Measurements from ENCODE around the gene PRKD2. TPM values are rescaled to one million over a fixed set of nuclear protein-coding genes. Genes with fewer than 3 reads are reported as not detected.
A peak's percentile ranks its signal among the peaks of the same experiment; 100 is the strongest.
"Not testable (repeated sequence)": the region's sequence is repeated elsewhere in the genome, so short reads cannot be mapped to it uniquely, and the experiment has no call there.

The PRKD2 gene
- total RNA-seq, 2 experiments from 2014 or later, result 78.8 to 84.4 TPM

DNA sequence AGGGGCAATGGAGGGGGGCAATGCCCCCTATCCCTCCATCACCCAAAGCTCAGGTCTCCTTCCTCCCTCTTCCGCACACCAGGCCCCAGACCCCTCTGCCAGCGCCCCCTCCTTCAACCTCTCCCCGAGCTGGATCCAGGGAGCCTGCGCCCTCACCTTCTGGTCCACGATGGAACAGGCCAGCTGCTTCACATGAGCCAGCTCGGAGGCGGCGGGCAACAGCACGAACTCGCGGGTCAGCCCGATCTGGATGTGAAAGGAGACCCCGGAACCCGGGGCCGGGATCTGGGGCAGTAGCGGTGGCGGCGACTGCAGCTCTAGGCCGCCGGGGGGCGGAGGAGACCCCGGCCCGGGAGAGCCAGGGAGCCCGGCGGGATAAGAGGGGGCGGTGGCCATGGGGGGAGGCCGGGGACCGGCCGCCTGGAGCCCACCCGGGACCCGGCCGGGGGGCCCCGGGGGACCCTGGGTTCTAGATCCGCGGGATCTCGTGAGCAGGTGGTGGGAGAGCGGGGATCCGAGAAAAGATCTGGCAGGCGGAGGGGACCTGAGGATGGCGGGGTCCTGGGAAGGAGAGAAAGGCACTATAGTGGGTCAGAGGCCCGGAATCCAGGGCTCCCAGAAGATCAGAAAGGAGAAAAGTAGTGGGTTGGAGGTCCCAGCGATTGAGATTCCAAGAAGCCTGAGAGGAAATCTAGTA lies 791 bp downstream of the PRKD2 start:
- DNase-seq, result peak; percentile 41
- Mint-ChIP-seq H3K27ac (peak overlapping the region; percentile 95), H3K4me3 (peak overlapping the region; percentile 93), H3K9me3 (no peaks in the 10 kb centered on the region), H3K27me3 (no peaks in the 10 kb centered on the region), H3K4me1 (ENCODE audit: low read depth) (peaks cover 36% of the 10 kb centered on the region), H3K36me3 (peaks cover 17% of the 10 kb centered on the region)
- ChIA-PET CTCF (interaction anchor here (0.8 to 5.6 kb wide), 4 partner anchors 12 to 124 kb away, joined by 4 to 68 read pairs (median 10); no protein-coding TSS in a partner anchor), POLR2A (interaction anchor here (0.6 to 2.6 kb wide), 3 partner anchors 12 to 114 kb away, joined by 3 to 7 read pairs (median 3); no protein-coding TSS in a partner anchor)
- intact Hi-C loops (cut with micrococcal nuclease), result loop anchor here (2.0 kb wide), 3 partner anchors 71 to 541 kb away; partner anchors contain the start of genes CALM3 and CCDC9

DNA sequence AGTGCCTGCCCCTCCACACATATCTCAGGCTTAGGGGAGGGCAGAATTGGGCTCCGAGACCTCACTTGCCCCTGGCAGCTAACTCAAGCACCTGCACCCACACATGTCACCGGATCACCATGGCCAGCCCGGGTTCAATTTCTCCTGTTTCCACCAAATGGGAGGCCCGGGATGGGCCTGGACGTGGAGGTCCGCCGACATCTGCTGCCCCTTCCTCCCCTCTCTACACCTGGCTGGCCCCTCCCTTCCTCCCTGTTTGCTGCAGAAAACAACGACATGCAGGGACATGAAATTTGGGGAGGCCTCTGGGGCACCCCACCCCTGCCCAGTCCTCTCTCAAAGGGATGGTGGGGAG lies 1.3 kb downstream of the PRKD2 start:
- DNase-seq, result peak; percentile 22
- no peaks in the 10 kb centered on the region for H3K27me3 Mint-ChIP-seq
- intact Hi-C loops (cut with micrococcal nuclease), result loop anchor here (2.0 kb wide), 1 partner anchor 71 kb away; no protein-coding TSS in a partner anchor
- peak overlapping the region; percentile 95 for H3K27ac Mint-ChIP-seq
- peaks cover 33% of the 10 kb centered on the region for H3K4me1 Mint-ChIP-seq (ENCODE audit: low read depth)
- H3K9me3 Mint-ChIP-seq, result no peaks in the 10 kb centered on the region
- peak overlapping the region; percentile 93 for H3K4me3 Mint-ChIP-seq
- H3K36me3 Mint-ChIP-seq, result peaks cover 16% of the 10 kb centered on the region
- CTCF ChIA-PET, result interaction anchor here (0.6 to 5.6 kb wide), 9 partner anchors 11 to 177 kb away, joined by 3 to 68 read pairs (median 4); no protein-coding TSS in a partner anchor
- POLR2A ChIA-PET, result interaction anchor here (0.6 to 2.6 kb wide), 3 partner anchors 11 to 114 kb away, joined by 3 to 7 read pairs (median 3); no protein-coding TSS in a partner anchor

DNA sequence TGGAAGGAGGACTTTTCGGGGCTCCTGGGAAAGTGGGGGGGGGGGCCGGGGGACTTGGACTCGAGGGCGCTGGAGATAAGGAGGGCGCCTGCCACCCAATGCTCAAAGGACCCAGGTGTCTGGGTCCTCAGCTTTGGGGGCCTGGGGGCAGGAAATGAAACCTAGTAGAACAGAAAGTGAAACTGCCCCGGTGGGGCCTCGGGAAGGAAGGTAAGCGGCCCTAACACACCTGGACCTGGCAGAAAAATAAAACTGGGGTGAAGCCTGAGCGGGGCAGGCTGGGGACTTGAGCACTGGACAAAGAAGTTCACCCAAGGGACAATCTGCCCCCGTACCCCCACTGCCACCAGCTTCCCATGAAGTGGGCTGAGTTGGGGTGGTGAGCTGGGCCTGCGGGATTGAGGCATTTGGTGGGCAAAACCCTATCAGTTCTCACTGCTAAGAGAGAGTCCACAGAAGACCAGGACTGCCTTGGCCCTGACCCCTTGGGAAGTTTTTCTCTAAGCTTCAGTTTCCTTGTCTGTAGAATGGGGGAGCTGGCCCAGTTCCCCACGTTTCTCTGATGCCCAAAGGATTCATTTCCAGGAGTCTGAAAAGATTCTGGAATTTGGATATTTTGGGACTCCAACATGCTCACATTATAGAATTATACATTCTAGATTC lies 2.3 kb downstream of the PRKD2 start:
- Mint-ChIP-seq H3K27me3 (no peaks in the 10 kb centered on the region), H3K36me3 (peaks cover 14% of the 10 kb centered on the region), H3K4me1 (ENCODE audit: low read depth) (peaks cover 32% of the 10 kb centered on the region), H3K9me3 (no peaks in the 10 kb centered on the region), H3K4me3 (peak overlapping the region; percentile 93), H3K27ac (peak overlapping the region; percentile 95)
- peak; percentile 81 for DNase-seq
- ChIA-PET POLR2A (interaction anchor here (0.6 to 2.6 kb wide), 11 partner anchors 9 to 113 kb away, joined by 3 to 10 read pairs (median 4); partner anchors contain the start of genes CALM3 and SLC1A5), CTCF (interaction anchor here (0.6 to 5.6 kb wide), 15 partner anchors 10 to 185 kb away, joined by 3 to 68 read pairs (median 5); partner anchors contain the start of gene CALM3)
- intact Hi-C loops (cut with micrococcal nuclease), result loop anchor here (2.0 kb wide), 1 partner anchor 72 kb away; no protein-coding TSS in a partner anchor

DNA sequence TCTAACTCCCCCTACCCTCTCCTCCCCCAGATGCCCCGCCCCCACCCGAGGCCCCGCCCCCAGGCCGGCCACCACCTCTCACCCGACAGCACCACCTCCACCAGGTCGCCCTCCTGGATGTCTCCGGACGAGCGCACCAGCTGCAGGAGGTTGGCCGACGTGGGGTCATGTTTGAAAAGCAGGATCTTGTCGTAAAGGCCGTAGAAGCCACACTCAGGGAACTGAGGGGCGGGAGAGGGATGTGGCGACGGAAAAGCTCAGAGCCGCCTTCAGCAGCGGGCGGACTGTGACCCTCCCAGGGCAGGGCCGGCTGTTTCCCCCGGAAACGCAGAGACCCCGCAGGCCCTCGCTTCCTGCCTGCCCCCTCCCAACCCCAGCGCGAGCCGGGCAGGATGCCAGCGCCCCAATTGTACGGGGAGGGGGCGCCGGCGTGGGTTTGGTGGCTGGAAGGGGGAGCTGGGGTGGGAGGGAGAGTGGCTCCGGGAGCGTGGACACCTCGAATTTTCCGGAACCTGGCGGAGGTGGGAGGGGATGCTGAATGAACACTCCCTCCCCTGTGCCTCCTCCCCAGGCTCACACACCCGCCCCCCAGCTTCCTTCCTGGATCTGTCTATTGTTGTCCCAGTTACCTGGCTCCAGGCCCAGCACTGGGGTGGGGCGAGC lies 3.0 kb downstream of the PRKD2 start:
- H3K4me3 Mint-ChIP-seq, result peak overlapping the region; percentile 93
- H3K27ac Mint-ChIP-seq, result peak overlapping the region; percentile 95
- CTCF ChIA-PET, result interaction anchor here (1.1 to 5.6 kb wide), 10 partner anchors 10 to 185 kb away, joined by 3 to 68 read pairs (median 7); partner anchors contain the start of gene CALM3
- no peaks in the 10 kb centered on the region for H3K9me3 Mint-ChIP-seq
- DNase-seq, result peak; percentile 85
- H3K4me1 Mint-ChIP-seq (ENCODE audit: low read depth), result peaks cover 26% of the 10 kb centered on the region
- intact Hi-C loops (cut with micrococcal nuclease), result loop anchor here (2.0 kb wide), 1 partner anchor 73 kb away; no protein-coding TSS in a partner anchor
- H3K27me3 Mint-ChIP-seq, result no peaks in the 10 kb centered on the region
- POLR2A ChIA-PET, result interaction anchor here (0.9 to 2.6 kb wide), 9 partner anchors 9 to 113 kb away, joined by 3 to 10 read pairs (median 4); partner anchors contain the start of genes CALM3 and SLC1A5
- H3K36me3 Mint-ChIP-seq, result peaks cover 9% of the 10 kb centered on the region

DNA sequence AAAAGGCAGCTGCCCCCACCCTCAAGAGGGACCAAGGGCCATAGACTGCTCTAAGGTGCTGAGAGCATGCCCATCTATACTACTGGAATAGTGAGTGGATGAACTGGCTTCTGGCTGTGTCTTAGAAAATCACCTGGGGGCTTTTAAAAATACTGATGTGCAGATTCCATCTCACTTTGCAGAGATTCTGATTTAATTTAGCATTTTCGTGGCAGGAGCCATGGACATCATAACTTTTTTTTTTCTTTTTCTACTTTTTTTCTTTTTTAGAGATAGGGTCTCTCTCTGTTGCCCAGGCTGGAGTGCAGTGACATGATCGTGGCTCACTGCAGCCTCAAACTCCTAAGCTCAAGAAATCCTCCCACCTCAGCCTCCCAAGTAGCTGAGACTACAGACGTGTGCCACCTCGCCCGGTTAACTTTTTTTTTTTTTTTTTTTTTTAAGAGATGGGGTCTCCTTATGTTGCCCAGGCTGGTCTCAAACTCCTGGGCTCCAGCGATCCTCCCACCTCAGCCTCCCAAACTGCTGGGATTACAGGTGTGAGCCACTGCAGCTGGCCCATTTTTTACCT lies 4.1 kb downstream of the PRKD2 start:
- Mint-ChIP-seq H3K27ac (peak overlapping the region; percentile 95), H3K4me1 (ENCODE audit: low read depth) (peaks cover 15% of the 10 kb centered on the region)
- H3K9me3 Mint-ChIP-seq; DNase-seq; H3K36me3 Mint-ChIP-seq; intact Hi-C loops (cut with micrococcal nuclease); H3K4me3 Mint-ChIP-seq; H3K27me3 Mint-ChIP-seq: not testable (repeated sequence)
- ChIA-PET POLR2A (interaction anchor here (0.7 kb wide), 1 partner anchor 38 kb away, joined by 4 read pairs; no protein-coding TSS in a partner anchor), CTCF (interaction anchor here (0.9 to 5.6 kb wide), 8 partner anchors 9 to 144 kb away, joined by 3 to 68 read pairs (median 5); partner anchors contain the start of gene CALM3)

DNA sequence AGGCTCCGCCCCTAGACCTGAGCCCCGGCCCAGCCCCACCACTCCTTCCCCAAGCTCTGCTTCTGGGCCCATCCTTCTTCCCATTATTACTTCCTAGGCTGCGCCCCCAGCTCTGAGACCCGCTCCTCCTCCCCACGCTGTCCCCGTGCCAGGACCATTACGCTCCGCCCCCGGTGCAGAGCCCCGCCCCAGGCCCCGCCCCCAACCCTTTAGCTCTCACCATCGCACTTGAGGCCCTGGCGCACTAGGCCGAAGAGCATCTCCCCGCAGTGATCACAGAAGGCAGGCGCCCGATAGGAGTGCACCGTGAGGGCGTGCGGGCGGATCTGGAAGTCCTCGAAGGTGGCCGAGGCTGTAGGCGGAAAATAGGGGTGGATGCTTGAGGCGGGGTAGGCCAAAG lies 6.2 kb downstream of the PRKD2 start:
- CTCF ChIA-PET, result interaction anchor here (0.6 to 3.0 kb wide), 5 partner anchors 18 to 1443 kb away, joined by 3 to 22 read pairs (median 4); no protein-coding TSS in a partner anchor
- POLR2A ChIA-PET, result no interaction called here
- Mint-ChIP-seq H3K9me3 (no peaks in the 10 kb centered on the region), H3K4me3 (no peak overlapping the region), H3K36me3 (peaks cover 13% of the 10 kb centered on the region), H3K27me3 (no peaks in the 10 kb centered on the region), H3K27ac (no peak overlapping the region), H3K4me1 (ENCODE audit: low read depth) (peaks cover 12% of the 10 kb centered on the region)
- no peak for DNase-seq
- intact Hi-C loops (cut with micrococcal nuclease), result no loop called here

DNA sequence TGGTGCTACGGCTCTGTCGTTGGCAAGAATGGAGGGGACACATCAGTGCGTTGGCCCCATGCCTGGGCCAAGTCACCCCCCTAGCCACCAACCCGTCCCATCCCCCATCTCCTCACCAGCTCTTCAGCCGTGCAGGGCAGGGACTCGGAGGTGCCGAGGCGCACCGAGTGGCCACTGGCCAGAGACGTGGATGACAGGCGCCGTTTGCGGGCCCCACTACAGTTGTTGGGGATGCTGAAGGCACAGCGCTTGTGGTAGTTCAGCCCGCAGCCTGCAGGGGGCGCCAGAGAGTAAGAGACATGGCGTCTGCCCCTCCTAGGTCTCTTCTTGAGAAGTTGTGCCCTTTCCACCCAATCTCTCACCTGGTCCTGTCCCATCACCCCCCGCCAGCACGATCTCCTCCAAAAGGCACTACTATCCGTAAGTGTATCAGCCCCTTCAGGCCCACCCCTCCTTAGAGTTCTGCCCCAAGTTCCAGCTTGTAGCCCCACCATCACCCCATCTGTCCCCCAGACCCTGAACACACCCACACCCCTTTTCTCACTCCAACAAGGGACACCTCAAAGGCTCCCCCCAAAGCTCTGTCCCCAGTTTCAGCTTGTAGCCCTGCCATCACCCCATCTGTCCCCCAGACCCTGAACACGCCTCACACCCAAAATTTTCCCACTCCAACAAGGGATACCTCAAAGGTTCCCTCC lies 12.4 kb downstream of the PRKD2 start:
- POLR2A ChIA-PET, result interaction anchor here (1.6 kb wide), 1 partner anchor 10 kb away, joined by 7 read pairs; no protein-coding TSS in a partner anchor
- peaks cover 22% of the 10 kb centered on the region for H3K36me3 Mint-ChIP-seq
- no peak overlapping the region for H3K4me3 Mint-ChIP-seq
- H3K27me3 Mint-ChIP-seq, result no peaks in the 10 kb centered on the region
- H3K9me3 Mint-ChIP-seq, result no peaks in the 10 kb centered on the region
- CTCF ChIA-PET, result interaction anchor here (0.6 to 7.2 kb wide), 30 partner anchors 10 to 1421 kb away, joined by 3 to 121 read pairs (median 4); partner anchors contain the start of gene PRKD2
- intact Hi-C loops (cut with micrococcal nuclease), result loop anchor here (1.0 to 5.0 kb wide), 2 partner anchors 24 to 43 kb away; partner anchors contain the start of genes FKRP and STRN4
- peak; percentile 91 for DNase-seq
- peak overlapping the region; percentile 60 for H3K27ac Mint-ChIP-seq
- H3K4me1 Mint-ChIP-seq (ENCODE audit: low read depth), result peaks cover 7% of the 10 kb centered on the region

DNA sequence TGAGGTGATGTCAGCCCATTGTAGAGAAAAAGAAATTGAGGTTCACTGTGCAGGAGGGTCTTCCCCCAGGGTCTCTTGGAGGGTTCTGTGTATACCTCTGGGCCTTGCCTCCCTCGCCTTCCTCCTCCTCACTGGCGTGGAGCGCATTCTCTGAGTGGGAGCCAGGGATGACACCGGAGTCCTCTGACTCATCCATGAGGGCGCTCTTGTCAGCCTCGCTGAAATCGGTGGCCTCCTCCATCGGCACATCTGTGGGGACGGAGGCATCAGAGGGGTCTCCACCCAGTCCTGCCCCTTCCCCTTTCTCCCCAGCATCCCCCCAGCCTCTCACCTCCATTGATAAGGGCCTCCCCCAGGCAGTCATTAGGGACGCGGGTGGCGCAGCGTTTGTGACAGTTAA lies 16.2 kb downstream of the PRKD2 start:
- peaks cover 7% of the 10 kb centered on the region for H3K4me1 Mint-ChIP-seq (ENCODE audit: low read depth)
- ChIA-PET POLR2A (no interaction called here), CTCF (interaction anchor here (0.8 to 7.2 kb wide), 3 partner anchors 28 to 39 kb away, joined by 3 to 121 read pairs (median 7); partner anchors contain the start of gene DACT3)
- H3K9me3 Mint-ChIP-seq, result no peaks in the 10 kb centered on the region
- H3K4me3 Mint-ChIP-seq, result no peak overlapping the region
- intact Hi-C loops (cut with micrococcal nuclease), result loop anchor here (5.0 kb wide), 1 partner anchor 47 kb away; the partner anchor contains the start of genes FKRP and STRN4
- DNase-seq, result no peak
- H3K36me3 Mint-ChIP-seq, result peaks cover 40% of the 10 kb centered on the region
- H3K27me3 Mint-ChIP-seq, result no peaks in the 10 kb centered on the region
- no peak overlapping the region for H3K27ac Mint-ChIP-seq

DNA sequence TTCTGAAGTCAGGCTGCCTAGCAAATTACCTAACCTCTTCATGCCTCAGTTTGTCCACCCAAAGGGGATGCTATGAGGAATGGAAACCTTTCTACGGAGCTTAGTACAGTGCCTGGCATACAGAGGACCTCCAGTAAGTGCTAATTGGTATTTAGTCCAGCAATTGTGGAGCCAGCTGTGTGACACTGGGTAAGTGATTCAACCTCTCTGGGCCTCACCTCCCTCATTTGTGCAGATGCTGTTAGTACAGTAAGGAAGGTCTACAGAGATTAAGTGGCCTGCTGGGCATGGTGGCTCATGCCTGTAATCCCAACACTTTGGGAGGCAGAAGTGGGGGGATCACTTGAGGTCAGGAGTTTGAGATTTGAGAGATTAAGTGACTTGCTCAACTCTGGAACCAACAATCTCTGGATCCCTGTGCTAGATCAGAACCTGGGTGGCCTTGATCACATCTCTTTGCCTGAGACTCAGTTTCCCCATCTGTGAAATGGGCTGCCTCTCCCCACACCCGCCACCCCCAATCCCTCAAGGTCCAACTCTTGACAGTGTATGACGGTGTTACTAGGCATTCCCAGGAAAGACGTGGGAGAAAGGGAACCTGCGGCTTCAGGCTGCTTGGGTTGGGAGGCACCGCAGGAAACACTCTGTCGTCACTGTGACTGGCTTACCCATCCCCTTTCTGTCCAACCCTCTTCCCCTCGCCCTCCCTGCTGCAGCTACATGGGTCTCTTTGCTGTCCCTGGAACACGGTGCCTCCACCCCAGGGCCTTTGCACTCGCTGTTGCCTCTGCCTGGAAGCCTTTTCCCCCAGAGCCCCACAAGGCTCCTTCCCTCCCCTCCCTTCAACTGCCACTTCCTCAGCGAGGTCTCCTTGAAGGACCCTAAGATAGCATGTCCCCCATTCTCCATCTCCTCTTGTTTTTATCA lies 18.3 kb downstream of the PRKD2 start:
- no peaks in the 10 kb centered on the region for H3K9me3 Mint-ChIP-seq
- no peaks in the 10 kb centered on the region for H3K4me1 Mint-ChIP-seq (ENCODE audit: low read depth)
- ChIA-PET CTCF (no interaction called here), POLR2A (no interaction called here)
- H3K36me3 Mint-ChIP-seq, result peaks cover 44% of the 10 kb centered on the region
- no peak overlapping the region for H3K27ac Mint-ChIP-seq
- intact Hi-C loops (cut with micrococcal nuclease), result no loop called here
- DNase-seq, result no peak
- no peaks in the 10 kb centered on the region for H3K27me3 Mint-ChIP-seq
- H3K4me3 Mint-ChIP-seq, result no peak overlapping the region
